MM.1S (cell line): Measurements from ENCODE around the gene GSN.

ENCODE experiments used
- DNase-seq: peaks from one replicate; pipeline ENCODE4 v3.0.0-alpha.2; 2015
- H2AFZ ChIP-seq: fragments of 300-600 bp; sonication (generic); 2 replicates; pipeline ENCODE4 v1.6.0; 2016; ENCODE audit warnings: antibody characterized with exemption, low read length
- H3F3A ChIP-seq: fragments of 300-600 bp; sonication (generic); 2 replicates; pipeline ENCODE4 v1.6.1; 2016; ENCODE audit warnings: mild to moderate bottlenecking, antibody characterized with exemption, low read length, moderate library complexity, mixed read lengths; ENCODE audit not compliant: insufficient read depth
- H3K27ac ChIP-seq: fragments of 300-600 bp; sonication (generic); 2 replicates; pipeline ENCODE4 v1.5.1; 2016; ENCODE audit warnings: mild to moderate bottlenecking, low read length
- H3K27me3 ChIP-seq: fragments of 300-600 bp; sonication (generic); replicated peaks from 2 replicates; pipeline ENCODE4 v1.6.0; 2016; ENCODE audit warnings: low read length; ENCODE audit not compliant: insufficient read depth
- H3K36me3 ChIP-seq: fragments of 300-600 bp; sonication (generic); replicated peaks from 2 replicates; pipeline ENCODE4 v1.6.1; 2016; ENCODE audit warnings: mild to moderate bottlenecking, low read length, mixed read lengths; ENCODE audit not compliant: insufficient read depth
- H3K4me1 ChIP-seq: fragments of 300-600 bp; sonication (generic); 2 replicates; pipeline ENCODE4 v1.6.1; 2016; ENCODE audit warnings: low read length, mixed read lengths
- H3K4me2 ChIP-seq: fragments of 300-600 bp; sonication (generic); 2 replicates; pipeline ENCODE4 v1.6.0; 2016; ENCODE audit warnings: low read depth, low read length
- H3K4me3 ChIP-seq: fragments of 300-600 bp; sonication (generic); 2 replicates; pipeline ENCODE4 v1.5.1; 2016; ENCODE audit warnings: low read length, mixed read lengths
- H3K79me2 ChIP-seq: fragments of 300-600 bp; sonication (generic); 2 replicates; pipeline ENCODE4 v1.6.1; 2016; ENCODE audit warnings: mixed run types, low read length, mixed read lengths
- H3K9ac ChIP-seq: fragments of 300-600 bp; sonication (generic); 2 replicates; pipeline ENCODE4 v1.6.1; 2016; ENCODE audit warnings: low read length, mixed read lengths
- H3K9me2 ChIP-seq: fragments of 300-600 bp; sonication (generic); replicated peaks from 2 replicates; pipeline ENCODE4 v1.6.1; 2016; ENCODE audit warnings: mild to moderate bottlenecking, low read length, mixed read lengths; ENCODE audit not compliant: insufficient read depth
- H3K9me3 ChIP-seq: fragments of 300-600 bp; sonication (generic); replicated peaks from 2 replicates; pipeline ENCODE4 v1.6.1; 2016; ENCODE audit warnings: mild to moderate bottlenecking, low read length, mixed read lengths; ENCODE audit not compliant: insufficient read depth
- H4K20me1 ChIP-seq: fragments of 300-600 bp; sonication (generic); 2 replicates; pipeline ENCODE4 v1.6.1; 2016; ENCODE audit warnings: mild to moderate bottlenecking, low read length, moderate library complexity, mixed read lengths; ENCODE audit not compliant: insufficient read depth
- EZH2 ChIP-seq: fragments of 300-600 bp; sonication (generic); optimal IDR thresholded peaks from 2 replicates; pipeline ENCODE3; 2017; ENCODE audit warnings: low read depth, mild to moderate bottlenecking, antibody characterized with exemption, low read length, mixed read lengths
- EZH2phosphoT487 ChIP-seq: fragments of 300-600 bp; sonication (generic); IDR thresholded peaks from 2 replicates; pipeline ENCODE4 v1.6.1; 2018; ENCODE audit warnings: antibody characterized with exemption, low read length
- TF ChIP-seq, protein P1 (sequence below): fragments of 300-600 bp; sonication (generic); IDR thresholded peaks from 2 replicates; pipeline ENCODE4 v1.5.1; 2016; ENCODE audit warnings: antibody characterized with exemption, low read length, mixed read lengths

The GSN gene

GRCh38 chr9:121300283-121301119 is 32.5 kb downstream of the GSN start:
- Histone ChIP-seq H3K79me2 (no peaks in the 10 kb centered on the region), H3K27me3 (peaks cover 13% of the 10 kb centered on the region), H3F3A (no peaks in the 10 kb centered on the region), H3K4me3 (no peak overlapping the region; the same call in 1 of the 2 replicates), H3K9me2 (no peaks in the 10 kb centered on the region), H3K9me3 (no peaks in the 10 kb centered on the region), H3K4me2 (peak overlapping the region; percentile 2; the same call in 1 of the 2 replicates), H4K20me1 (no peaks in the 10 kb centered on the region), H3K27ac (no peak overlapping the region), H2AFZ (no peak overlapping the region), H3K36me3 (no peaks in the 10 kb centered on the region), H3K4me1 (no peaks in the 10 kb centered on the region), H3K9ac (no peak overlapping the region)
- DNase-seq, result no peak
- TF ChIP-seq EZH2 (no peak), EZH2phosphoT487 (no peak)
- TF ChIP-seq, protein P1, sequence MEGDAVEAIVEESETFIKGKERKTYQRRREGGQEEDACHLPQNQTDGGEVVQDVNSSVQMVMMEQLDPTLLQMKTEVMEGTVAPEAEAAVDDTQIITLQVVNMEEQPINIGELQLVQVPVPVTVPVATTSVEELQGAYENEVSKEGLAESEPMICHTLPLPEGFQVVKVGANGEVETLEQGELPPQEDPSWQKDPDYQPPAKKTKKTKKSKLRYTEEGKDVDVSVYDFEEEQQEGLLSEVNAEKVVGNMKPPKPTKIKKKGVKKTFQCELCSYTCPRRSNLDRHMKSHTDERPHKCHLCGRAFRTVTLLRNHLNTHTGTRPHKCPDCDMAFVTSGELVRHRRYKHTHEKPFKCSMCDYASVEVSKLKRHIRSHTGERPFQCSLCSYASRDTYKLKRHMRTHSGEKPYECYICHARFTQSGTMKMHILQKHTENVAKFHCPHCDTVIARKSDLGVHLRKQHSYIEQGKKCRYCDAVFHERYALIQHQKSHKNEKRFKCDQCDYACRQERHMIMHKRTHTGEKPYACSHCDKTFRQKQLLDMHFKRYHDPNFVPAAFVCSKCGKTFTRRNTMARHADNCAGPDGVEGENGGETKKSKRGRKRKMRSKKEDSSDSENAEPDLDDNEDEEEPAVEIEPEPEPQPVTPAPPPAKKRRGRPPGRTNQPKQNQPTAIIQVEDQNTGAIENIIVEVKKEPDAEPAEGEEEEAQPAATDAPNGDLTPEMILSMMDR, result no peak

DNA sequence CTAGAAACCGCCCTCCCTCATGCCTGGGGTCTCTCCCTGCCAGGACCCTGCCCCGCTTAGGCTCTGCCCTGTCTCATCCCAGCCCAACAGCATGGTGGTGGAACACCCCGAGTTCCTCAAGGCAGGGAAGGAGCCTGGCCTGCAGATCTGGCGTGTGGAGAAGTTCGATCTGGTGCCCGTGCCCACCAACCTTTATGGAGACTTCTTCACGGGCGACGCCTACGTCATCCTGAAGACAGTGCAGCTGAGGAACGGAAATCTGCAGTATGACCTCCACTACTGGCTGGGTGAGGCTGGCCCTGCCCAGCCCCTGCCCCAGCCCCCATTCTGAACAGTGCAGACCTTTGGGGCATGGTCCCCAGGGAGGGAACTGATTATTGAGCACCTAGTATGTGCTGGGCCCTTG is 33.9 kb downstream of the GSN start:
- TF ChIP-seq EZH2 (no peak), EZH2phosphoT487 (no peak)
- TF ChIP-seq, protein P1, result no peak
- Histone ChIP-seq H2AFZ (no peak overlapping the region), H4K20me1 (no peaks in the 10 kb centered on the region), H3K9ac (no peak overlapping the region), H3F3A (no peaks in the 10 kb centered on the region), H3K79me2 (no peaks in the 10 kb centered on the region), H3K9me2 (no peaks in the 10 kb centered on the region), H3K36me3 (no peaks in the 10 kb centered on the region), H3K4me2 (no peak overlapping the region), H3K4me1 (no peaks in the 10 kb centered on the region), H3K27me3 (peaks cover 13% of the 10 kb centered on the region), H3K9me3 (no peaks in the 10 kb centered on the region), H3K27ac (no peak overlapping the region), H3K4me3 (no peak overlapping the region)
- no peak for DNase-seq

DNA sequence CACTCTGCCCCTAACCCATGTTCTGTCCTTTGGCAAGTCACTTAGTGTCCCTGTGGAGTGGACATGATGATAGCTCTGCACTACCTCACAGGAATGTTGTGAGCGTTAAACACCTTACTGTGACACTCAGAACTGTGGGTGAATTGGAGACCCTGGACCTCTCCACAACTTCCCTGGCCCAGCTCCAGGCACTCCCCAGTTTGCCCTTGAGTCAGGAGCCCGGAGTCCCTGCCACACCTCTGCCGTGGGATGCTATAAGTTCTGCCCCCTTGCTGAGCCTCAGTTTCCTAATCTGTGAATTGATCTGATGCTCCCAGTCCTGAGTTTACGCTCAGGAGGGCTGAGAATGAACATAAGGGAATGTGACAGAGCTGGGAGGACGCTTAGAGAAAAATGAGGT is 34.4 kb downstream of the GSN start:
- DNase-seq, result no peak
- Histone ChIP-seq H4K20me1 (no peaks in the 10 kb centered on the region), H3K27me3 (peaks cover 13% of the 10 kb centered on the region), H3K4me1 (0 out of 2 replicates have a peak, but pooled peaks cover 1% of the 10 kb centered on the region), H2AFZ (no peak overlapping the region), H3K36me3 (no peaks in the 10 kb centered on the region), H3K4me2 (no peak overlapping the region), H3K27ac (no peak overlapping the region), H3F3A (no peaks in the 10 kb centered on the region), H3K9me3 (no peaks in the 10 kb centered on the region), H3K4me3 (no peak overlapping the region), H3K79me2 (no peaks in the 10 kb centered on the region), H3K9me2 (no peaks in the 10 kb centered on the region), H3K9ac (no peak overlapping the region)
- no peak for TF ChIP-seq EZH2phosphoT487

DNA sequence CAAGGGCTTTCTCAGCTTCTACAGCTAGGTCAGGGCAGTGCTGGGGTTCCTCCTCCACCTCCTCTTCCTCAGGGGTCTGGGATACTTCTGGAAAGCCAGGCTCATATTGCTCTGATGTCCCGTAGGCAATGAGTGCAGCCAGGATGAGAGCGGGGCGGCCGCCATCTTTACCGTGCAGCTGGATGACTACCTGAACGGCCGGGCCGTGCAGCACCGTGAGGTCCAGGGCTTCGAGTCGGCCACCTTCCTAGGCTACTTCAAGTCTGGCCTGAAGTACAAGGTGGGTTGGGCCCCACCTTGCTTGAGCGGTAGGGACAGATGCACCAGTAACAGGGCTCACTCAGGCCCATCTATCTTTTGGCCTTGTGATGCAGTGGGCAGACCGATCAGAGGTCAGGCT is 34.8 kb downstream of the GSN start:
- Histone ChIP-seq H4K20me1 (no peaks in the 10 kb centered on the region), H3K4me3 (no peak overlapping the region), H3K4me1 (0 out of 2 replicates have a peak, but pooled peaks cover 4% of the 10 kb centered on the region), H3K9me2 (no peaks in the 10 kb centered on the region), H3K27ac (no peak overlapping the region), H2AFZ (no peak overlapping the region), H3K79me2 (no peaks in the 10 kb centered on the region), H3K9ac (no peak overlapping the region), H3K36me3 (no peaks in the 10 kb centered on the region), H3K9me3 (no peaks in the 10 kb centered on the region), H3K27me3 (peaks cover 13% of the 10 kb centered on the region), H3F3A (no peaks in the 10 kb centered on the region), H3K4me2 (no peak overlapping the region)
- no peak for TF ChIP-seq EZH2phosphoT487
- TF ChIP-seq, protein P1, result no peak
- no peak for TF ChIP-seq EZH2
- no peak for DNase-seq
